ENCODE results near the gene TMF1. TPM values are rescaled to one million over a fixed set of nuclear protein-coding genes. Genes with fewer than 3 reads are reported as not detected.

TMF1 gene
- total and polyA plus RNA-seq, 2 experiments from 2014 or later, result 15.8 to 21.3 TPM

DNA sequence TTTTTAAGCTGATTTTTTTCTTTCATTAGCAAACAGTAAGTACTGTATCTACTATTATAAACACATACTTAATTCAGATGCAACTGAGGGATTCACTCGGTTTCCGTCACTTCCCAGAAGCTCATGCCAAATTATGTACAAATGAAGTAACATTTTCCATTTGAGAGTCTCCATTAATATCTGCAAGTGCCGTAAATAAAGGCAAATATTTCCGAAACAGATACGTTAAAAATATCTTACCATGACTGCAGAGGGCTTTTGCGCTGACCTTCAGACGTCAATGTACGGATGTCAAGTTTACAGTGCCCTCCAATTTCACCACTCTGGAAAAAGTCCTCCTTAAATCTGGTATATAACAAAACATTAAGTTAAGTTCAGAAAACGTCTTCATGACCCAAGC lies 48.0 kb downstream of the TMF1 start (continued):
- no peak for TF ChIP-seq ETS1 (IDR thresholded peaks at IDR 0.05)
- TF ChIP-seq ZNF462 (CRISPR knock-in tag; IDR thresholded peaks at IDR 0.05), result no peak
- TF ChIP-seq EZH2phosphoT487 (IDR thresholded peaks at IDR 0.05; ENCODE audit: unreplicated experiment), result no peak
- TF ChIP-seq JUNB (IDR thresholded peaks at IDR 0.05; ENCODE audit: unreplicated experiment), result no peak

- TF ChIP-seq NANOG (IDR thresholded peaks at IDR 0.05; ENCODE audit: borderline replicate concordance) (no peak), EZH2phosphoT487 (IDR thresholded peaks at IDR 0.05; ENCODE audit: unreplicated experiment) (no peak), POLR2AphosphoS5 (IDR thresholded peaks at IDR 0.05; ENCODE audit: low read depth) (no peak), ETS1 (IDR thresholded peaks at IDR 0.05) (no peak)
- no peak for DNase-seq (ENCODE audit: low spot score)
- Histone ChIP-seq H3K79me2 (replicated peaks; ENCODE audit: insufficient read depth) (no peaks in the 10 kb centered on the region), H3K4me2 (no peak overlapping the region), H3K36me3 (ENCODE audit: insufficient read depth) (peaks cover 6% of the 10 kb centered on the region), H3K4me3 (no peak overlapping the region), H3K4me1 (ENCODE audit: insufficient read depth) (no peaks in the 10 kb centered on the region), H3K27me3 (ENCODE audit: insufficient read depth) (no peaks in the 10 kb centered on the region), H2AFZ (no peak overlapping the region), H3K9me2 (ENCODE audit: insufficient read depth) (no peaks in the 10 kb centered on the region), H3K27ac (ENCODE audit: low read depth) (no peak overlapping the region), H4K20me1 (replicated peaks; ENCODE audit: insufficient read depth) (no peaks in the 10 kb centered on the region), H3F3A (replicated peaks; ENCODE audit: low read depth) (no peaks in the 10 kb centered on the region)
- H3K27ac Mint-ChIP-seq, result no peak overlapping the region
- H3K4me1 Mint-ChIP-seq, result no peaks in the 10 kb centered on the region
- no peak for ATAC-seq
- H3K36me3 Mint-ChIP-seq (ENCODE audit: low read depth), result peaks cover 59% of the 10 kb centered on the region
- peaks cover 4% of the 10 kb centered on the region for H3K27me3 Mint-ChIP-seq (ENCODE audit: insufficient read depth, low read depth, poor library complexity)
- no peak overlapping the region for H3K4me3 Mint-ChIP-seq
- H3K9me3 Mint-ChIP-seq, result no peaks in the 10 kb centered on the region
These were observed 52.5 kb downstream of the TMF1 start for GRCh38 chr3:68999605-69000004.

Data from GM23338 (cell line).